Astrocyte of the cerebellum (primary cell): ENCODE results near the gene HRH3.

Experiments used
- DNase-seq: peaks from one replicate; pipeline ENCODE4 v3.0.0-alpha.2; 2011; ENCODE audit warnings: low read depth
- H3K4me3 ChIP-seq: 2 replicates; pipeline ENCODE4 v1.5.1; 2011; ENCODE audit warnings: mild to moderate bottlenecking, low read depth, low read length, moderate library complexity
- CTCF ChIP-seq: IDR thresholded peaks from 2 replicates; pipeline ENCODE4 v1.5.1; 2012; ENCODE audit warnings: low read length, low read depth, moderate library complexity, mild to moderate bottlenecking; ENCODE audit errors: missing control alignments
- in situ Hi-C: cut with HindIII; loops from 2 replicates; pipeline ENCODE4 v1.10.0; 2017; ENCODE audit warnings: low sequenced_read_pairs

HRH3 gene

GRCh38 chr20:62236766-62237513, 16.9 kb upstream of the HRH3 start:
- no peak overlapping the region for H3K4me3 ChIP-seq
- in situ Hi-C loops = no loop called here
- DNase-seq = no peak
- no peak for TF ChIP-seq CTCF

GRCh38 chr20:62236200-62236599, 16.1 kb upstream of the HRH3 start:
- H3K4me3 ChIP-seq = no peak overlapping the region
- no peak for DNase-seq
- no peak for TF ChIP-seq CTCF
- in situ Hi-C loops = no loop called here

GRCh38 chr20:62235777-62236157, 15.7 kb upstream of the HRH3 start:
- in situ Hi-C loops = no loop called here
- DNase-seq = no peak
- TF ChIP-seq CTCF = no peak
- no peak overlapping the region for H3K4me3 ChIP-seq

GRCh38 chr20:62235001-62235776, 15.1 kb upstream of the HRH3 start:
- H3K4me3 ChIP-seq = no peak overlapping the region
- in situ Hi-C loops = no loop called here
- TF ChIP-seq CTCF = no peak
- no peak for DNase-seq

GRCh38 chr20:62234339-62234738, 14.3 kb upstream of the HRH3 start:
- no peak overlapping the region for H3K4me3 ChIP-seq
- TF ChIP-seq CTCF = no peak
- DNase-seq = no peak
- in situ Hi-C loops = no loop called here

GRCh38 chr20:62233684-62234083, 13.6 kb upstream of the HRH3 start:
- DNase-seq = no peak
- TF ChIP-seq CTCF = no peak
- no peak overlapping the region for H3K4me3 ChIP-seq
- in situ Hi-C loops = no loop called here
